GM18909 (cell line): ENCODE measurements around the gene GDA.
"Not testable (repeated sequence)": the region's sequence is repeated elsewhere in the genome, so short reads cannot be mapped to it uniquely, and the experiment has no call there.

Experiments
- ATAC-seq: cut with Tn5 transposase; IDR thresholded peaks from one replicate; pipeline ENCODE4 v1.9.1; 2021; ENCODE audit warnings: mild to moderate bottlenecking; ENCODE audit not compliant: unreplicated experiment, poor library complexity

Gene GDA

GRCh38 chr9:72270359-72270758 lies 121.1 kb downstream of the GDA start:
- not testable (repeated sequence) for ATAC-seq

GRCh38 chr9:72271613-72272478 lies 122.6 kb downstream of the GDA start:
- ATAC-seq, result peak; percentile 42

- ATAC-seq, result no peak
Measured at GRCh38 chr9:72274441-72274840, 125.2 kb downstream of the GDA start.

GRCh38 chr9:72274916-72275315 lies 125.7 kb downstream of the GDA start:
- no peak for ATAC-seq

GRCh38 chr9:72276429-72276828 lies 127.2 kb downstream of the GDA start:
- no peak for ATAC-seq

- peak; percentile 92 for ATAC-seq
Measured at GRCh38 chr9:72278959-72279358, 129.7 kb downstream of the GDA start.

GRCh38 chr9:72280913-72281500 lies 131.8 kb downstream of the GDA start:
- ATAC-seq, result peak; percentile 83

GRCh38 chr9:72289401-72289800 lies 140.2 kb downstream of the GDA start:
- ATAC-seq, result no peak

- no peak for ATAC-seq
Measured at GRCh38 chr9:72290311-72290710, 141.1 kb downstream of the GDA start.

- not testable (repeated sequence) for ATAC-seq
Measured at GRCh38 chr9:72291576-72291975, 142.3 kb downstream of the GDA start.

GRCh38 chr9:72292256-72292682 lies 143.0 kb downstream of the GDA start:
- peak; percentile 41 for ATAC-seq

- no peak for ATAC-seq
Measured at GRCh38 chr9:72292874-72293607, 143.8 kb downstream of the GDA start.

- ATAC-seq, result no peak
Measured at GRCh38 chr9:72294936-72295335, 145.7 kb downstream of the GDA start.

- no peak for ATAC-seq
Measured at GRCh38 chr9:72297516-72297915, 148.3 kb downstream of the GDA start.

GRCh38 chr9:72299017-72299603 lies 149.9 kb downstream of the GDA start:
- ATAC-seq, result no peak

- no peak for ATAC-seq
Measured at GRCh38 chr9:72300873-72301272, 151.6 kb downstream of the GDA start.
